HUDEP-2 (cell line): ENCODE results near the gene SSX7.
"Not testable (repeated sequence)": the region's sequence is repeated elsewhere in the genome, so short reads cannot be mapped to it uniquely, and the experiment has no call there.

Experiments
- DNase-seq, 76 experiments: peaks; one replicate each; lab custom pipeline; 2025; ENCODE audit not compliant: unreplicated experiment in 76 of 76; lab: John Stamatoyannopoulos, UW

SSX7 gene

GRCh38 chrX:52654800-52655199, at the start of gene SSX7:
TSS of gene SSX7 (minus strand) at chrX:52654900. CDS start at chrX:52653472, 1,428 bp downstream.
- not testable (repeated sequence) for DNase-seq

GRCh38 chrX:52692034-52692433, 37.3 kb upstream of the SSX7 start:
- DNase-seq, result not testable (repeated sequence)

GRCh38 chrX:52662218-52662617, 7.5 kb upstream of the SSX7 start:
- not testable (repeated sequence) for DNase-seq

- not testable (repeated sequence) for DNase-seq
Observed at GRCh38 chrX:52655475-52655874, 775 bp upstream of the SSX7 start.

- DNase-seq, result not testable (repeated sequence)
Observed at GRCh38 chrX:52650676-52651075, 4.0 kb downstream of the SSX7 start.

GRCh38 chrX:52648956-52649355, 5.7 kb downstream of the SSX7 start:
- DNase-seq, result not testable (repeated sequence)

GRCh38 chrX:52628483-52628882, 26.2 kb downstream of the SSX7 start:
- not testable (repeated sequence) for DNase-seq

GRCh38 chrX:52620661-52621060, 34.0 kb downstream of the SSX7 start:
- DNase-seq, result not testable (repeated sequence)

GRCh38 chrX:52608961-52609360, 45.7 kb downstream of the SSX7 start:
- DNase-seq, result no peak

GRCh38 chrX:52603151-52603550, 51.5 kb downstream of the SSX7 start:
- not testable (repeated sequence) for DNase-seq

- DNase-seq, result no peak
Observed at GRCh38 chrX:52598886-52599285, 55.8 kb downstream of the SSX7 start.

- DNase-seq, result no peak
Observed at GRCh38 chrX:52594658-52595057, 60.0 kb downstream of the SSX7 start.
